HG03196 (cell line): Measurements from ENCODE around the gene SETX.
A peak's percentile ranks its signal among the peaks of the same experiment; 100 is the strongest.
"Not testable (repeated sequence)": the region's sequence is repeated elsewhere in the genome, so short reads cannot be mapped to it uniquely, and the experiment has no call there.

Experiments used
- ATAC-seq: cut with Tn5 transposase; IDR thresholded peaks from one replicate; pipeline ENCODE4 v1.9.1; 2021; ENCODE audit not compliant: unreplicated experiment

Gene SETX

DNA sequence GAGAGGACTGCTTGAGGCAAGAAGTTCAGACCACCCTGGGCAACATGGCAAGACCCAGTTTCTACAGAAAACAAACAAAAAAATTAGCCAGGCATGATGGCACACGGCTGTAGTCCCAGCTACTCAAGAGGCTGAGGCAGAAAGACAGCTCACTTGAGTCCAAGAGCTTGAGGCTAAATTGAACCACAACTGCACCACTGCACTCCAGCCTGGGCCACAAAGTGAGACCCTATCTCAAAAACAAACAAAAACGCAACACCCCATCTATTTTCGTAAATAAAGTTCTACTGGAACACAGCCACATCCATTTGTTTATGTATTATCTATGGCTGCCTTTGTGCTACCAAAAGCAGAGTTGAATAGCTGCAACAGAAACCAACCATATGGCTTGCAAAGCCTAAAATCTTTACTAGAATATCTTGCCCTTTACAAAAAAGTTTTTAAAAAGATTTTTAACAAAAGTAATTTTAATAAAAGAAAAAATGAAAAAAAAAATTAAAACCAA, 67.5 kb downstream of the SETX start:
- ATAC-seq: no peak

DNA sequence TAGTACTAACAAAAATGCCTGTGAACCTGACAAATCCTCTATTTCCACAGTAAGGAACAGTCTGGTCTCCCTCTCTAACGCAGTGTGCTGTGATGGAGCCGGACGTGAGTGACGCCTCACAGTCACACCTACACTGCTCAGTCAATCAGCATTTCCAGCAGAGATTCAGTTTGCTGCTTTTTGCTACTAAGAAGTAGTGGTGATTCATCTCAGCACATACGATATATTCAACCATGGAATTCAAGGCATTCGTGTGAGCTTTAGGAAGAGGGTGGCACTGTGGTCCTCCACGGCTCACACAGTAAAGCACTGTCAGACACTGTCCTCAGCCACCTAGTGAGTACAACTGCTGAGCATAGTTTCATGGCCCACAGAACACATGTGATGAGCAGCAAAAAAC, 70.9 kb downstream of the SETX start:
- no peak for ATAC-seq

DNA sequence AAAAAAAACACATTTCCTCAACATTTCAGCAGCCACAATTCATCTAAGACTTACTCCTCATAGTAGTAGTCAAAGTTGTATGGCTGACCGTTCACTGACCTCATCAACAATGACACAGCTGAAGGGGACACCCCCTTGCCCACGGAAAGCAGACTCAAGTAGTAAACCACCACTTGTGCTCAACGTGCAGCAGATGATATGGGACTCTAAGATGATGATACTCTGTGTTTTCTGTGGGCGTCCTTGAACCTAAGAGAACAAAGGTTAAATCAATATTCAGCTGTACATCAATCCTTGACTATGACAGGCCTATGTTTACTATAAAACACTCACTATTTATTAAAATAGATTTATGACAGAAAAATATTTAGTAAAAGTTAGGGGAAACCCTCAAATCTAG, 71.6 kb downstream of the SETX start:
- no peak for ATAC-seq

DNA sequence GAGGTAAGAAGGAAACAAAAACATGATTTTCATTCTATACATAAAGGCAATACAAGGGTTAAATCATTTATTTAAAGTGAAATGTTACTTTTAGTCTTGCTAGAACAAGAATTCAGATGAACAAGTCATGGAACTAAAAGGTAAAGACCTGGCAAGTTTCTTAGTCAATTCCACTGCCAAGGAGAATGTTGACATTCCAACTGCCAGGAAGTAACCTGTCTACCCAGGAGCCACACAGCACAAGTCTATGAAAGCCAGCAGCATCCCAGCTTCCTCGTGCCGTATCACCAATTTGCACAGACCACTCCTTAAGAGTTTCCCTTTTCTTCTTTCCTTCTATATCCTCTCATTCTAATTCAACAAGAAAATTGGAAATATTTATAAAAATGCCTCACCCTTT, 79.9 kb downstream of the SETX start:
- no peak for ATAC-seq

DNA sequence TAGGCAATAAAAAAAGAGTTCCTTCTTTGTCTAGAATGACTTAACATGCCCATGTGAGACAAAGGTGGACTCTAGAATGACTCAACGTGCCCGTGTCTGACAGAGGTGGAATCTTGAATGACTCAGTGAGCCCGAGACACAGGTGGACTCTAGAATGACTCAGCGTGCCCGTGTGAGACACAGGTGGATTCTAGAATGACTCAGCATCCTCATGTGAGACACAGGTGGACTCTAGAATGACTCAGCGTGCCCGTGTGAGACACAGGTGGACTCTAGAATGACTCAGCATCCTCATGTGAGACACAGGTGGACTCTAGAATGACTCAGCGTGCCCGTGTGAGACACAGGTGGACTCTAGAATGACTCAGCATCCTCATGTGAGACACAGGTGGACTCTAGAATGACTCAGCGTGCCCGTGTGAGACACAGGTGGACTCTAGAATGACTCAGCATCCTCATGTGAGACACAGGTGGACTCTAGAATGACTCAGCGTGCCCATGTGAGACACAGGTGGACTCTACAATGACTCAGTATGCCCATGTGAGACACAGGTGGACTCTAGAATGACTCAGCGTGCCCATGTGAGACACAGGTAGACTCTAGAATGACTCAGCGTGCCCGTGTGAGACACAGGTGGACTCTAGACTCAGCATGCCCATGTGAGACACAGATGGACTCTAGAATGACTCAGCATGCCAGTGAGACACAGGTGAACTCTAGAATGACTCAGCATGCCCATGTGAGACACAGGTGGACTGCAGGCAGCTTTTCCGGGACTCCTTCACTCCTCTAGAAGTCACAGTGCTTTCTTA, 84.9 kb downstream of the SETX start:
- ATAC-seq: not testable (repeated sequence)

DNA sequence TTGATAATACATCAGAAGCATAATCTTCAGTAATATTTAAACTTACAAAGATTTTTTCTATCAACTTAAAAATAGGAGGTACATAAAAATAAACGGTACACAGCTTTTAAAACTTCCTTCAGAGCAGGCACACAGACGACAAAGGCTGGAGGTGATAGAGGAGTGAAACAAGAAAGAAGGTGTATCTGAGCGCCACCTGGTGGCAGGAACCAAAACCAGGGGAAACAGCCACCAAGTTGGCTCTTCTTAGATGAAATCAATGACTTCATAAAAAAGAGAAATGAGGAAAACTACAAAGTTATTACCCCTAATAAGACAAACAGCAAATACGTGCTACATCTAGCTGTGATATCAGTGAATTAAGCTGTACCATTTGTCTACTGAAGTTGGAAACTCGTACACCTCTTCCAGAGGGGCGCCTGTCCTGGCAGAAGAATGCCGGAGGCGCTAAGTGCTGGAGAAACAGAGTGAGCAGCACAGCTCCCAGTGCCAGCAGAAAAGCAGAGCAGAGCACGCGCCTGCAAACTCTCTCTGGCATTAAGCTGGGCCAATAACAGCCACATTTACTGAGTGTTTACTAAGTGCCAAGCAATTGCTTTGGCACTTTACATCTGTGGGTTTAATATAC, 85.9 kb downstream of the SETX start:
- no peak for ATAC-seq

DNA sequence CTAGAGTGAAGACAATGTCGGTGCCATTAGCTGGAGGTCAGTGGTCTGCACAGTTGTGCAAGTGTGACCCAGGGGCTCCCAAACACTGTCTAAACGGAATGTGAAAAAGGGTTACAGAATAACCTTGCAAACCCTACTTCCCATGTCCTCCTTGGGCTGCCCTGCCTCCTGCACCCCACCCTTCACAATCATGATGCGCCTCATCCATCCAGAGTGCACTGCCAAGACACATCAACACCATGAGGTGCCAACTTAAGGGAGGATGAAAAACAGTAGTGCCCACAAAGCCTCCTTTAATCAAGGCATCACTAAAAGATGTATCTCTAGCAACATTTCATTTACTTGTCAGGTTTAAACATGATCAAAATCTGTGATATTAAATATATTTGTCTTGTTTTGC, 87.1 kb downstream of the SETX start:
- no peak for ATAC-seq

DNA sequence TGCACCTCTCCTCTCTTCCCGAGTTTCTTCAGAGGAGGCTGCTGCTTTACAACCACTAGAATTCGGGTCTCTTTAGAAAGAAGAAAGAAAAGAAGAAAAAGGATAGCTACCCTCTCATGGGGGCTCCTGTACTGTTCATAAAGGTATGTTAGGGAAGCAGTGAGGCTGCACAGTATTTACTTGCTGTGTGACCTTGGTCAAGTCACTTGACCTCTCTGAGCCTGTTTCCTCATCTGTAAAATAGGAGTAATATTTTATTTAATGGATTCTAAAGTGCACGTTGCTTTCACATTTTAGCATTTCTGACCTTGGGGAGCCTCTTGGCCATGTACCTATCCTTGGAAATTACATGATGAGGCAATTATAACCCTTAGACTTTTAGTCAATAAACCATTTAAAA, 88.8 kb downstream of the SETX start:
- no peak for ATAC-seq

DNA sequence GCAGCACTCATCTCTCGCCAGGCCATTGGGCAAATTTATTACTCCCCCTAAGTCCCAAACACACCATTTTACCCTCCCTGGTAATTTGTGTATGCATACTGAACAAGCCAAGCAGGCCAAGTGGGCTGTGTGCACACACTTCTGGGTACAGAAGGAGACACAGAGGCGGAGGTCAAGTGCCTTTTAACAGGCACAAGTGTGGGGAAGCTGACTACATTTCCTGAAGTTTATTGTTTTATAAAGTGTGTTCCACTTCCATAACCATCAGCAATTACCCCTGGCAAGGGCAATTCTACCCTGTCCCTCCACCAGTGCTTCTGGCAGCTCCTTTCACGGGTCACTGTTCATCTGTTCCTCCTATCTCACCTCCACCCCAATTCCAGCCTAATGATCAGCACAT, 93.9 kb downstream of the SETX start:
- ATAC-seq: no peak

DNA sequence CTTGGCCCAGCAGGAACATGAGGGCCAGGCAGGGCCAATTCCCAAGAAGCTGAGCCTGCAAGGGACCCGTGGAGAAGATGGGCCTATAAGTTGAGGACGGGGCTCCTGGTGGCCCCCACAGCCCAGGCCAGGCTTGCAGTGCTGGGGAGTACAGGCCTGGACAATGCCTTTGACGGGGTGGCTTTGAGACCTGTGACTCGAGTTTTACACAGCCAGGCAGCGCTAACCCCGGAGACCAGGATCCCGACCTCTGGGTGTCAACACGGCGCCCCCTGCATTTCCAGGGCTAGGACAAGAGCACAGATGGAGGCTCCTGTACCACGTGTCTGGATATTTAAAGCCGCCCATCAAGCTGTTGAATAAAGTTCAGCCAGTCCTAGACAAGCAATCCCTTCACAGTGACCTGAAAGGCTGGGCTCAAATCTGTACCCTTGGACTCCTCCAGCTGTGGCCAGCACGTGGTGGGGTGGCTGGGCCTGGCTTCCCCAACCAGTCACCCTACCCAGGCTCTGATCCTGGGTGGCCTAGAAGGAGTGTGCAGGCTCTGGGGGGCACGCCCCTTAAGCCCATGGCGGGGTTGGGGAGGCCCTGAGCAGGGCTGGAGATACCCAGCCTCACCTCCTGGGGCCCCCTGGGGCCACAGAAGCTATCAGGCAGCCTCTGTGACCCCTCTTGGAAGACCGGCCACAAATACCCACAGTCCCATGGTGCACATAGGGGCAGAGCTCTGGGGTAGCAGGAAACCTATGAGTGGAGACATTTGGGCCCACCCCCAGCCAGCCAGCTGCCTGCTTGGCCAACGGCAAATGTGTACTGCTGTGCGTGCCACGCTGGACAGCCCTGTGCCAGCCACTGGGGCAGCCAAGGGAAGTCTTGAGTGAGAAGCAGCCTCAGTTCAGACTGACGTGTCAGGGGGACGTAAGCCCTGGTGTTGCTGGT, 104.2 kb downstream of the SETX start:
- ATAC-seq: no peak

DNA sequence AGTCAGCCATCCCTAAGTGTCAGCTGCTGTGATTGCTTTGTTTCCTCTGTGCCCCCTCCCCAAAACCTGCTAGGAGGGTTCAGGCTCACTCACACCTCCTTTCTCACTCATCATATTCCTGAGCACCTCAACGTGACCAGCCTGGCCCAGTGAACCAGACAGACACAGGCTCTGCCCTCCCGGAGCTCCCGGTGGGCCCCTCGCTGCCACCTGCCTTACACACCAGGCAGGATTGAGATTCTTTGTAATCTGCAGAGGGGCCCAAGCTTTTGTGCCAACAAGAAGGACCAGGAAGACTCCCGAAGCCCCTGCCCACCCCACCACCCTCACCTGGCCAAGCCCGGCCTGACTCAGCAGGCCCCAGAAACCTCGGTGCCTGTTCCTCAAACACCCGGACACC, 105.1 kb downstream of the SETX start:
- no peak for ATAC-seq

DNA sequence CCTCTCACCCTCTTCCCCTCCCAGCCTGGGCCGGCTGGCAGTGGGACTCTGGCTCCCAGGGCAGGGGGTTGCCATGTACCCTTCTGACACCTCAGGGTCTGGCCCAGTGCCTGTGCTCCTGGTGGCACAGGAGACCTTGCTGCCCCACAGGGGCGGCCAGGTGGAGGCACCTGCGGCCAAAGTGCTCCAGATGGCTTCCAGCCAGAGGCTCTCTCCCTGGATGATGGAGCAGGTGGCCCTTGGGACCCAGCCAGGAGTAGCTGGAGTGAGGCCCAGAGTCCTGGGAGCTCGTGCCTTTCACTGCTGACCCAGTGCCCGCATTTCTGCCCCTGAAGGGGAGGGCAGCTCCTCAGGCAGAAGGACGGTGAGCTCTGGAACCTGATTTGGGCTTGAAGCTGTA, 105.7 kb downstream of the SETX start:
- no peak for ATAC-seq

DNA sequence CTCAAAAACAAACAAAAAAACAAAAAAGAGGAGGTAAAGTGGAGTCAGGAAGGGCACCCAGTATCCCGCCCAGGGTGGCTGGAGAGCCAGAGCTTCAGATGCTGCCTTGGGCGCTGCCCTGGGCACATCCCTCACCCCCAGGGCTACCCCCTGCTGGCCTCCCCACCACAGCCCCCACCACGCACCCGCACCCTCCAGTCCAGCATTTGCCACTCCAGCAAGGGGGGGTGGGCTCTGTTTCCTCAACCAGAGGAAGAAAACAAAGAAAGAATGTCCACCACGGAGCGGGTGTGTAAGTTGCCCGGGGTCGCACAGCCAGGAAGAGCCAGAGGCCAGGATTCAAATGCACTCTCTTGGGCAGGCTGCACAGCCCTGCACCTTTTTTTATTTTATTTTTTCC, 106.8 kb downstream of the SETX start:
- no peak for ATAC-seq

DNA sequence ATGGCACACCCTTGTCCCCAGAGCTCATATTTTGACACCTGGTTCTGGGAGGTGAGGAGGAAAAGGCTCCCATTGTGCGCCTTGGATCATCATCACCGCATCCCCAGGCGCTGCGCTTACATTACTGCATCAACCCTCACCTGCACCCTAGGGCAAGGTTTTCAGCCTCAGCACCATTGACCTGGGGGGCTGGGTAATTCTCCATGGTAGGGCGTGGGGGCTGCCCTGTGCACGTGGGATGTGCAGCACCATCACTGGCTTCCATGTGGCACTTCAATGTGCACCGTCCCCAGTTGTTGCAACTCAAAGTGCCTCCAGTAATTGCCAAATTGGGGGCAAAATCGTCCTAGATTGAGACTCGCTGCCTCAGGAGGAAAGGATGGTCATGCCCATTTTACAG, 109.3 kb downstream of the SETX start:
- ATAC-seq: no peak

DNA sequence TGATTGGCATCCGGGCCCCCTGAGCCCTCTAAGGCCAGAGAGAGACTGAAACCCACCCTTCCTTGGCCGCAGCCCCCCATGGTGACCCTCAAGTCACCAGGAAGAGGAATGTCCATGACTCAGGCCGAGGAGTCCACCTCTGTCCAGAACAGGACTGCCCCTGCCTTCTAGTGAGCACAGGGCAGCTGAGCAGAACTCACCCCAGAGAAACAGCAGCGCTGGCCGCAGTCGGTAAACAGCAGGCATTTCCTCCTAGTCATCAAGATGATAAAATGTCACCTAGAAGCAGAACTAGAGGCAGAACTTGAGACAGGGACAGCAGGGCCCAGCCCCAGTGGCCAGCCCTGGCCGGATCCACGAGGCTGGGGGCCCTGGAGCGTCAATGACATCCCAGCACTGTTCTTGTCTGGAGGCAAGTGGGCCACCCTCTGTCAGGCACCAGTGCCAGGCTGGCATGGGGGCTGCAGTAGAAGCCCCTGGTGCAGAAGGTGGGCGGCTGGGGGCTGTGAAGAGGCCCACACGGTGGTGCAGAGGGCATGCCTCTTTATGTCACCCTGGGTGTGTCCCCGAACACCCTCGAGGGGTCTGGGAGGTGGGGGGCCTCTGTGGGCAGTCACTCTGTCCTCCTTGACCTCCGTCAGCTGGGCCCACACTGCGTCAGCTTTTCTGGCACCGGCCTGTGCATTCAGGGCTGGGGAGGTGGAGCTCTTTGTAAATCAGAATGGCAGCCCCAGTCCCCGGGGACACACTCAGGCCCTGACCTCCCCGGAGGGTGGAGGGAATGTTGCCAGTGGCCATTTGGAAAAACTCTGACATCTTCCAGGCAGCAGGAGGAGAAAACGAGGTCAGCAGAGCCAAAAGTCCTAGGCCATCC, 110.0 kb downstream of the SETX start:
- ATAC-seq: no peak

DNA sequence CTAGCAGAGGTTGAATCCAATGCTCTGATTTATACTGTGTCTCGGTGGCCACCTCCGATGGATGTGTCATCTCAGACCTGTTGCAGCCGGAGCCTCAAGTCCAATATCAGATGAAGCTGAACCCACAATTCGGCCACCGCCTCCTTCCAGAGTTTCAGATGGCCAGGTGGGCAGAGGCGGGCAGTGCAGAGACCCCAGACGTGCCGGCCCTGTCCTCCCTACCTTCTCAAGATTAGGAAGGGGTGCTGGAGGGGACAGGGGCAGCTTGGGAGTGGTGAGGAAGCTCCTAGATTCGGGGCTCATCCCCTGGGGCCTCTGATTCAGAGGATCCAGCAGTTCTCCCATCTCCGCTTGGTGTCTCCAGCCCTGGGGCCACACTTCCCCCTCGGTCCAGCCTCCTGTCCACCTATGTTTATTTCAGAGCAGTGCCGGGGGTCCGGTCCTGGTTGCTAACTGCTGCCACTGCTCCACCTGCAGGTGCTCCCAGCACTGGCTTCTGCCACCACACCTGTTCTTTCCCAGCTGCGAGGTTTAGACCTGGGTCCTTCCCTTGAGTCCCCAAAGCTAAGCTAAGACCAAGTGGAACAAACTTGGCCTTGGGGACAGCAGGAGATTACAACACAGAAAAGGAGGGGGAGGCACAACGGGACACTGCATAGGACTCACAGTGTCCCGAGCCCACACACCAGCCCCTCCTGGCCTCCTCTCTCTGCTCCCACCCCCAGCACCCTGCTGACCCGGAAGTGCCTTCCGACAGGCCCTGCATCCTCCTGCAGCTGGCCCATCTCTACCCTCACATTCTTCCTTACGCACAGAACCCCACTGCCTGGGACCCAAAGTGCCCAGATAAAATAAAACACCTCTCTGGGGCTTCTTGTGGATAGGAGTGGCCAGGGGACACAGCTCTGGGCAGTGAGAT, 111.4 kb downstream of the SETX start:
- ATAC-seq: no peak

DNA sequence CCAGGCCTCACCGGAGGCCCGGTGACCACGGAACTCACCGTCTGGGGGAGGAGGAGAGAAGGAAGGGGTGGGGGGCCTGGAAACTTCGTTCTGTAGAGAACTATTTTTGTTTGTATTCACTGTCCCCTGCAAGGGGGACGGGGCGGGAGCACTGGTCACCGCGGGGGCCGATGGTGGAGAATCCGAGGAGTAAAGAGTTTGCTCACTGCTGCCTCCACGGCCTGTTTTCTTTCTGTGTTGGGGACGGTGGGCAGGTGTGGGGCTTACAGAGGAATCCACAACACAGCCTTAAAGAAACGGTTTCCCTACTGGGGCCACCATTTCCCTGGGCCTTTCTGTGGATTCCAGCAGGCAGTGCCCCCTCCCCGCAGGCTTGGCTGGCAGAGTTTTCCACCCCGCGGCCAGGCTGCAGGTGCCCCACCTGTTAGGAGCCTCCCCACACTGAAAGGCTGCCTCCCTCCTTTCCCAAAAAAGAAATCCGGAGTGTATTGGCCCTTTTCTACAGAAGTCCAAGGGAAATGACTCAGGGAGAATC, 112.1 kb downstream of the SETX start:
- no peak for ATAC-seq

DNA sequence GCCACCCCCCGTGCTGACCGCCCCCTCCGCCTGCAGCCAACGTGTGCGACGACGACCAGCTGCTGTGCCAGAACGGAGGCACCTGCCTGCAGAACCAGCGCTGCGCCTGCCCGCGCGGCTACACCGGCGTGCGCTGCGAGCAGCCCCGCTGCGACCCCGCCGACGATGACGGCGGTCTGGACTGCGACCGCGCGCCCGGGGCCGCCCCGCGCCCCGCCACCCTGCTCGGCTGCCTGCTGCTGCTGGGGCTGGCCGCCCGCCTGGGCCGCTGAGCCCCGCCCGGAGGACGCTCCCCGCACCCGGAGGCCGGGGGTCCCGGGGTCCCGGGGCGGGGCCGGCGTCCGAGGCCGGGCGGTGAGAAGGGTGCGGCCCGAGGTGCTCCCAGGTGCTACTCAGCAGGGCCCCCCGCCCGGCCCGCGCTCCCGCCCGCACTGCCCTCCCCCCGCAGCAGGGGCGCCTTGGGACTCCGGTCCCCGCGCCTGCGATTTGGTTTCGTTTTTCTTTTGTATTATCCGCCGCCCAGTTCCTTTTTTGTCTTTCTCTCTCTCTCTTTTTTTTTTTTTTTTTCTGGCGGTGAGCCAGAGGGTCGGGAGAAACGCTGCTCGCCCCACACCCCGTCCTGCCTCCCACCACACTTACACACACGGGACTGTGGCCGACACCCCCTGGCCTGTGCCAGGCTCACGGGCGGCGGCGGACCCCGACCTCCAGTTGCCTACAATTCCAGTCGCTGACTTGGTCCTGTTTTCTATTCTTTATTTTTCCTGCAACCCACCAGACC, 112.8 kb downstream of the SETX start:
- ATAC-seq: no peak

DNA sequence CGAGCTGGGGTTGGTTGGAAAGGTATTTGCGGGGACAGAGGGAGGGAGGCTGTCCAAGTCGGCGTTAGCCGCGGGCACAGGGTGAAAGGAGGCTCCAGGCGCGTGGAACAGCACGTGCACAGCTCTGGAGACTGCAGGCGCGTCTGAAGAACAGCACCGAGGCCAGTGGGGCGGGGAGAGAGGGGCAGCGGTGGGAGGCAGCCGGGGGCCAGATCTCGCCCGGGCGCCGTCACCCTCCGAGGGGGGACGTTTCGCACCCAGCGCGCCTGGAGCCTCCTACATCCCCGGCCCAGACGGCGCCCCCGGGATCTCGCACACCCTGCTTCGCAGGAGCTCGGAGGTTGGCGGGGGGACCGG, 113.3 kb downstream of the SETX start:
- ATAC-seq: peak; percentile 7
